HG02588 (cell line): Measurements from ENCODE around the gene PACSIN1.

Source experiments
- ATAC-seq: cut with Tn5 transposase; IDR thresholded peaks from one replicate; pipeline ENCODE4 v1.9.1; 2021; ENCODE audit warnings: mild to moderate bottlenecking, moderate library complexity; ENCODE audit not compliant: unreplicated experiment

Gene PACSIN1

DNA sequence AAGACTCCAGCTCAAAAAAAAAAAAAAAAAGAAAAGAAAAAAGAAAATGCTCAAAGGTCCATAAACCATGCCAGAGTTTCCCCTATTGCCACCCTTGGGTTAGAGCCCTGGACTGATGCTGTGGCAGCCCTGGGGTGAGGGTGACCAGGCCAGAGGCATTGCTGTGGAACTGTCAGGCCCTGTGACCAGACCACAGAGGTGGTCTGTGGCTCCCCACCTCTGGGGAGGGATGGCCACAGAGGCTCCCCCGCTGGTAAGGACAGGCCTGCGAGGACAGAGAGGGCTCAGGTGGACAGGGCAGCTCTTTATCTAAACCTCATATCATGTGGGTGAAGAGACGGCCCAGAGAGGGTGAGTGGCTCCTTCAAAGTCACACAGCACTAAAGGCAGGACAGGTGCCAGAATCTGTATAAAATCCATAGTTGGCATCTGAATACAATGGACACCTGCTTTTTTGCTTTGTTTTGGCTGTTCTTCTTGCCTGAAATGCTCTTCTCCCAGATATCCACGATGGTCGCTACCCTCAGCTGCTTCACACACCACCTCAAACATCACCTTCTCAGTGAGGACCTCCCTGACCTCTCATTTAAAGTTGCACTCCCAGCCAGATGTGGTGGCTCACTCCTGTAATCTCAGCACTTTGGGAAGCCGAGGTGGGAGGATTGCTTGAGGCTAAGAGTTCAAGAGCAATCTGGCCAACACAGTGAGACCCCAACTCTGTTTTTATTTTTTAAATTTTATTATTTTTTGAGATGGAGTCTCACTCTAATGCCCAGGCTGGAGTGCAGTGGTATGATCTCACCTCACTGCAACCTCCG, 112.8 kb downstream of the PACSIN1 start:
- no peak for ATAC-seq

DNA sequence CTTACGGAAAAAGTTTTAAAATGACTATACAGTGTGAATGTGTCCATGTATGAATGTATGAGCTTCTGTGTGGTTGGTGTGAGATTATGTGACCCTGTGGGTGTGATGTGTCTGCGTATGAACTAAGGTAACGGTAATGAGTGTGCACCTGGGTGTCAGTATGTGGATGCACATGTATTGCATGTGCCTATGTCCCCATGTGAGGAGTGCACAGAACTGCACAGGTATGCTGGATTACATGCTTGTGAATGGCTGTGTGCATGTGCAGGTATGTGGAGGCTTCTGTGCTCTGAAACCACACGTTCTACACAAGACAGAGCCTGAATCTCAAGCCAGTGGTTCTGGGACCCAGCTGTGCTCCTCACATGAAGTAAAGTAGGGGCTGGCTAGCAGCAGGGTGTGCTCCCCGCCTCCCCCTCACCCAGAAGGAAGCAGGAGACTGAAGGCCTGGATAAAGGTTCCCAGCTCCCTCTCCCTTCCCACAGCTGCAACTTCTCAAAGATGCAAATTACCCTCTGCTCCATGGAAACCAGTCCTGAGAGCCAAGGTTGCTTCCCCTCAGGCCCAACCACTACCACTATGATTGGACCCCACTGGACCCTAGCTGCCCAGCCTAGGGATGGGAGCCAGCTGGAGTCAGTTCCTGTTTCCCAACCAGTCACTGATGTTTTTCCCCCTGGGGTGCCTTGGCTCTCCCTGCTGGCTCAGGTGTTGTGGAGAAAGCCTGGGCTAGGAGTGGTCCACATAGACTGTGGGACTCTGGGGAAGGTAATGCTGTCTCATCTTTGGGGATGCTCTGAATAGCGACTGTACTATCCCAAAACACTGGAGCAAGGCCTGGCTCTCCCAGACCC, 115.1 kb downstream of the PACSIN1 start:
- ATAC-seq, result no peak

DNA sequence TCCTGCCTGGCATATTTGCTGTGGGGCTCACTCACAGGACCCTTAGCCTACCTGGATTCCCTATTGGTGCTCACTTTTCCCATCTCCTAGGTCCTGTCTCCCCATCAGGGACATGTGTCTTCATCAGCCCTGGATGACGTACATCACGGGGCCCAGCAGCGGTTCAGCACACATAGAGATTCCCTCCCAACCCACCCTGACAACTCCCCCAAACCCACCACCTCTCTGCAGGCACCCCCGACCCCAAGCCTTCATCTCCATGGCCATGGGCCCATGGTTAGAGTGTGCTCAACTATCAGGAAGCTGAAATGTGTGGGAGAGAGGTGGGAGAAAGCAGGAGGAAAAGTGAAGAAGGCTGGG, 115.7 kb downstream of the PACSIN1 start:
- no peak for ATAC-seq

DNA sequence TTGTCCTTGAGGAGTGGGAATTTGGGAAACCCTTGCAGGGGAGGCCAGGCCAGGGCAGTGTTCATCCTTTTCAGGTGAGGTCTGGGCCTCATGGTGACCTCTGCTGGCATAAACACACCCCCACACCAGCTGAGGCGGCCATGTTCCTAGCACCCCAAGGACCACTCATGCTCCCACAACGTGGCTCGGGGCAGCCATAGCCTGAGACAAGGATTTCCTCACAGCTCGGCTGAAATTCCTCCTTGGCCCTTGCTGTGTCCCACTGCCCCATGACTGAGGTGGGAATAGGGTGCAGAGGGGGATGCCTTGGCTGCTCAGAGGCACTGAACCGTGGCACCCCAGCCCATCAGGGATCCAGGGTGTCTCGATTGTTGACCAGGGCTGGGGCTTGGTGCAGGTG, 117.6 kb downstream of the PACSIN1 start:
- no peak for ATAC-seq

DNA sequence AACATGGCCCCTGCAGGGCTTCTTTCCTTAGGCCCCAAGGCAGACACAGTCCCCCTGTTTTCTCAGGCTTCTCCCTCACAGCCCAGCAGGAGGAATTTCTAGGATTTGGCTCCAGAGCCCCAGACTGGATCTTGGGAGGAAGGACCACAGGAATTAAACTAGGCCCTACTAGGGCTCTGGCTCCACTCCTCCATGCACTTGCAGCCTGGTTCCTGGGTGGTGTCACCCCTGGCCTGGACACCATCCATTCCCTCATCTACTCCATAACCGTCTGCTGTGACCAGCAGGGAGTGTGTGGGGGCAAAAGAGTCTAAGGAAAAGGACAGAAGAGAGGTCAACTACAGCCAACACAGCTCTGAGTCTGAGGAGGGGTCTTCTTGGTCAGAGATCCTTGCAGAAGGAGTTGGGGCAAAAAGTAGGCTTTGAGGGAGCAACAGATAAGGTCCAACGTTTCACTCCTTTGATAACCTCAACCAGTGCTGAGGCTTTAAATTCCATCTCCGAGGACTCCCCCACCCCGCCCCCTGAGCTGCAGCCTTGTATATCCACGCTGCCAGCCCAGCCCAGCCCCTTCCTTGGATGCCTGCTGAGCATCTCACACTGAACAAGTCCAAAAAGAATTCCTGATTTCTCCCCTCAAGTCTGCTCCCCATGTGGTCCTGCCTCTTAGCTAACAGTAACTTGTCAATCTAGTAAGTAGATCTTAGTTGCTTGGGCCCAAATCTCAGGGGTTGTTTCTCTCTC, 118.2 kb downstream of the PACSIN1 start:
- no peak for ATAC-seq

DNA sequence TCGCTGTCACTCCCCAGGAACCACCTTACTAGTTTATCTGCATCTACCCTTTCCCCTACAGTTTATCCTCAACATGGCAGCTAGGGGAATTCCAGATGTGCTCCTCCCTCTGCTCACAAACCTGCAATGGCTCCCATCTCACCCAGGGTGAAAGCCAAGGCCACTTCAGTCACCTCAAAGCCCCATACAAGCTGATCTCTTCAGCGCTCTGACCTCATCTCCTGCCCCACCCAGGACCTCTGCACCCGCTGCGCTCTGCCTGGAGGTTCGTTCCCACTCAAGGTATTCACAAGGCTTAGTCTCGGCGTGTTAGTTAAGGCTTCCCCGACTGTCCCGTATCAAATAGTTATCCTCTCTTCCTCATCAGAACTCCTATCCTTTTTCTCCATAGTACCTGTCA, 118.8 kb downstream of the PACSIN1 start:
- no peak for ATAC-seq
